HG03159 (cell line): Measurements from ENCODE around the gene DDR2.

Experiments
- ATAC-seq: cut with Tn5 transposase; IDR thresholded peaks from one replicate; pipeline ENCODE4 v1.9.1; 2021; ENCODE audit warnings: mild to moderate bottlenecking, moderate library complexity; ENCODE audit not compliant: unreplicated experiment

DDR2 gene

DNA sequence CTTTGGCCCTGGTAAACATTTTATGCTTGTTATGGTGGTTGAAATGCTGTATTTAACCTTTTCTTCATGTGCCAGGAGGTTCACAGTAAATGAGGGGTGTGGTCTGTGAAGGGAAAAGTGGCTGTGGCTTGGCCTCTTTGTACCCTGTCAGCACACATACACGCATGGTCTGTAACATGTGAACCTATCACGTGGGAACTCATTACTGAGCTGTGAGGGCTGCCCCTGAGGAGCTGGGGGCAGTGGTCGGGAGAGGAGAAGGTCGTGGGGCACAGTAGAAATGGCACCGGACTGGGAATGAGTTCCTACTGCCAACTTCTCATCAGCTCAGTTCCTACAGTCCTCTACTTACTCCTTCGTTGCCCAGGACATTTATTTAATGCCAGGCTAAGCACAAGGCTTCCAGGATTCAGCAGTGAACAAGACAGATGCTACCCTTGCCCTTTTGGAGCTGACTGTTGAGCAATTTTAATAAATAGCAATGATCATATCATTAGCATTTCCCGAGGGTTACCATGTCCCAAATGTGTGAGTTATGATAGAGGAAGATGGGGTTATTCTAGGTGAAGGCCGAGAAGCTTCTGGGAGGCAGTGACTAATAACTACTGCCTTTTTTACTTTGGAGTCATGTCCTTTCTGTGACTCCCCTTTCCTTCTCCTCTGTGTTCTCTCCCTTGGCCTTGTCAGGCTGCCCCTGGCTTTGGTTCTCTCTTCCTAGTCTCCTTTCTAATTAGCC is 38.8 kb downstream of the DDR2 start:
- ATAC-seq: no peak

DNA sequence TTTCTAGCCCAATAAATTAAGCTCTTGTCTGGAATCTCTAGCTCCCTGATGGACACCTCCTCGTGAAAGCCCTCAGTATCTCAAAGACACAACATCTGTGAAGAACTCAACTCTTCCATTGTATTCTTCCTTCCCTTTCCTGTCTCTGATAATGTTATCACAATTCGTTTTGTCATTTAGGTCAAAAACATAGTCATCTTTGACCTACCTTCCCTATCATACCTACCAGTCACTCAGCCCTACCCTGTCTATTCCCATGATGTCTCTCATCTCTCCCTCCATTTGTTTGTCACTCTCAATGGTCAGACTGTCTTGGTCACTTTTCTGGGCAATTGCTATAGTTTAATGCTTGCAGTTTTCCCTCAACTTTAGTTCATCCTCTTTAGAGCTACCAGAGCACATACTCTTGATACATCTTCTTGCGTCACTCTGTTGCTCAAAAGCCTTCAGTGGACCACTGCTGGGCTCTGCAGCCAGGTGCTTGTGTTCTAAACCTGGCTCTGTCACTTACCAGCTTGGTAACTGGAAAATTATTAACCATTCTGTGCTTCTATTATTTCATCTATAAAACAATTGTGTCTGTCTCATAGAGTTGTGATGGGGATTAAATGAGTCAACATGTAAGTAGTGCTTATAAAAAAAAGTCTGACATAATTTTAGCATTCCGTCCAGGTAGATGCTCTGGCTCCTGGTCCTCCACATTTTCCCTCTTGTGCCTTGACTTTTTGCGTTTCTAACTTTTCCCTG is 39.6 kb downstream of the DDR2 start:
- no peak for ATAC-seq

DNA sequence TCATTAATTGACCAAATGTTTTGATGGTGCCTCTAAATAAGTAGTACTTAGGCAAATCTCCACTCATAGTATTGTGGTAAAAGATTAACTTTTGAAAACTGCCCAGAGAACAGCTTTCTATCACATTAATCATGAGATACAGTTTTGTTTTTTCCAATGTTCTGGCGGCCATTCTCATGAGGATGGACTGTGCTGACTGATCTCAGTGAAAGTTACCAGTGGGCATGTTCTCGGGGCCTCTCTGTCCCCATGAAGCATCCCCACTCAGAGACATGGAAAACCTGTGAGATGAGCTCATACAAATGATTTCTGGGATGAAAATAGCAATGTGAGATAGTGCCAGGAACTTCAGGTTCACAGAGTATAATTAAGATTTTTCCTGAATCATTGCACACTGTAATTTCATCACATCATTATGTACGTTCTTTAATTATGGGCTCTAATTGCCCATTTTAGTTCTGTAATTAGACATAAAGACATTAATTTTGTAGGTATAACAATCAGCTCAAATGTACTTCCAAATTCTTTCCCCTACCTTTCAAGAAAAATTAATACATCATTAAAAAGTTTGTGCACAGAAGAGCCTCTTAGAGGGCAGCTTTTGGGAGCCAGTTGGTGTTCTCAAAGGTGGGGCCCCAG is 40.5 kb downstream of the DDR2 start:
- ATAC-seq: no peak

- no peak for ATAC-seq
Measured at GRCh38 chr1:162674034-162674608, 41.9 kb downstream of the DDR2 start.

- ATAC-seq: no peak
Measured at GRCh38 chr1:162676087-162676486, 43.8 kb downstream of the DDR2 start.

GRCh38 chr1:162676750-162677149 is 44.5 kb downstream of the DDR2 start:
- no peak for ATAC-seq

GRCh38 chr1:162677607-162678371 is 45.5 kb downstream of the DDR2 start:
- no peak for ATAC-seq

- ATAC-seq: no peak
Measured at GRCh38 chr1:162678439-162678838, 46.2 kb downstream of the DDR2 start.

- no peak for ATAC-seq
Measured at GRCh38 chr1:162679298-162679697, 47.0 kb downstream of the DDR2 start.

- ATAC-seq: no peak
Measured at GRCh38 chr1:162680419-162681121, 48.3 kb downstream of the DDR2 start.

DNA sequence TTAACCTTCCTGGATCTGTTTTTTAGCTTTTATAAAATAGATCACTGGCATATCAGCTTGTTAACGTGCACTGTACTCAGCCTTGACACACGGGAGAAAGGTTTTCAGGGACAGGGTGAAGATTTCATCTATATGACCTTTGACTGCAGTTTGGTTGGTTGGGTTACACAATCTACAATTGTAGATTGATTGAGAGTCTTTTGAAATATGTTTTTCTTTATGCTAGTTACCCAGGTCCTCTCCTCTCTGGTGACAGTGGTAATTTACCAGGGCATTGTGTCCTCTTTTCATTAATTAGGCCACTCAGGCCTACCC is 48.8 kb downstream of the DDR2 start:
- no peak for ATAC-seq

DNA sequence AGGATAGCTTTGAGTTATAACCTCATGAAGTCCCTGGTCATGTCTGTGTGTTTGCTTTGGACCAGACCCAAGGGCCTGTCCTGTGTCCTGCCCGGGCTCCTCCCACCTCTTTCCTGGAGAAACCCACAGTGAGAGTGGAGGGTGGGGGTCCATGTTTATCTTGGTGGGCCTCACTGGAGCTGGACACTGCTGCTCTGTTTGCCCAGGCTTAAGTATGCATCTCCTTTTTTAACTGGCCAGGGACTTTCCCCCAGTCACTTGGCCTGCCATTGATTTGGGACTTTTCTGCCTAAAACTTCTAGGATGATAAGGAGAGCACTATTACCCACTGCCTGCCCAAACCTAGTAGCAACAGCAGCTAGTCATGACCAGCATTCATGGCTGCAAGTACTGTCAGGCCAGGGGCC is 49.8 kb downstream of the DDR2 start:
- no peak for ATAC-seq

DNA sequence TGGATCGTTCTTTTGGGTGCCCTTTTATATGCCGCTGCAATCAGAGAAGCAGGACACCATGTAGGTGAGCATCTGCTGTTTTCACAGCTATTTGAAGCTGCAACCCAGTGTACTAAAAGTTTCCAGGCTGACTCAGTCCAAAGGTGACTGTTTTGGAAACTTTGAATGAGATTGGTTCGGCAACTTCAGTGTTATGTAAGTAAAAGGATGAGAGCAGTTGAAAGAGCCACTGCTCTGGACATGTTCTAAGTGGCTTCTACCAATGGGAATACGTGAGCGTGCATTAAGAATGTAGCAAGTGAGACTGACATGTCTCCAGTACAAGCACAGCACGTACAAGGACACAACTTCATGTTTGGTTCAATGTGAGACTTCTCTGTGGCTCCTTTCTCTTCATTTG is 55.6 kb downstream of the DDR2 start:
- no peak for ATAC-seq

GRCh38 chr1:162688521-162688920 is 56.3 kb downstream of the DDR2 start:
- ATAC-seq: no peak

GRCh38 chr1:162688931-162689330 is 56.7 kb downstream of the DDR2 start:
- ATAC-seq: no peak

- no peak for ATAC-seq
Measured at GRCh38 chr1:162689745-162690671, 57.7 kb downstream of the DDR2 start.

DNA sequence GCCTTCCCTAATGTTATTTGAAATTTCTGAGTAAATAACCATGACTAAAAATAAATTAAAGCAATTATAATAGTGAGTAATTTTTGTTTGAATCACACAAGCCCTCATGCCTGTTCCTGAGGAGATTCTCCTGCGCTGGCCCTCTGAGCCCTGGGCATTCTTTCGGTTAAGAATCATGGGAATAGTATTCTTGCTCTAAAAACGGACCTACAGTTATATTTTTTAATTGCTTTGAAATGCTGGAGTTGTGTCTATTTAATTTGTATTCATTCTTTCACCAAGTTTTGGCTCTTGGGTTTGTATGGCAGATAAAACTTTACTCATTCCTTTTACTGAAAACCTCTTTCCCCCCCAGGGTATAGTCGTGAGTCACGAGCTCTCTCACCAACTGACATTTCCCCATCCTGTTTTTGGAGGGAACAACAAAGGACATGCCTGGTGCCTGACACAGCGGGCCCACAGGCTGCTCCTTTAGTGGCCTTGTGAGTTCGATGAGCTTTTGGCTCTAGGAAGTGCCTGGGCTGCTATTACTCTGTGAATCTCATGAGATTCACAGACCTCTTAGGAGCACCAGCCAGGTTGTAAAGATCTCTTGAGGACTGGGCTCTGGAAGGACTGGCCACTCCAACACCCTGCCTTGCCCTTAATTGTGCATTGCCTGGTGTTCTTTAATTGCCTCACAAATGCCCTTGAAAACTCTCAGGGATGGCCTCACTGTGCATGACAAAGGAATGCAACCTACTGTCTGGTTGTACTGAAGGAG is 58.6 kb downstream of the DDR2 start:
- no peak for ATAC-seq

DNA sequence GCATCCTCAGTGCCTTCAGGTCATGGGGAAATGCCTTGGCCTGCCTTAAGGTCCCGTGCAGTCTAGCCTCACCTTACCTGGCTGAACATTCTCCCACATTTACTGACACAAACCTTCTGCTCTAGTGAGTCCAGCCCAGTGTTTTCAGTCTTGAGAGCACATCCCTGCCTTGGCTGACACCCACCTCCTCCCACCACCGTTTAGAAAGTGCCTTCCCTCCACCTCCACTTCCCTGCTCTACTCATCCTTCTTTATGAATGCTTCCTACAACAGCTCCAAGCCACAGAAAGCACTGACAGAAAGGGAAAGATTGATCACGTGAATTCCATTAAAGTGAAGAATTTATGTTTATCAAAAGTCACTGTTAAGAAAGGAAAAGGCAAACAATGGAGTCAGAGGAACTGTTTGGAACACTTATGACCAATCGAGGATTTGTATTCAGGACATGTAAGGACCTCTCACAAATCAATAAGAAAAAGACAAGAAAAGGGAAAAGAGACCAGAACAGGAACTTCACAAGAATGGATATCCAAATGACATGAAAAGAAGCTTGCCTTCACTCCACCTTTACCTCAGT is 59.8 kb downstream of the DDR2 start:
- ATAC-seq: no peak
